G401.6 (cell line): ENCODE measurements around the gene AK1.

Experiments
- FAIRE-seq: peaks from 2 replicates; lab custom pipeline; 2012; peaks lifted over from hg19 to GRCh38; lab: Jason Lieb, UNC

AK1 gene

DNA sequence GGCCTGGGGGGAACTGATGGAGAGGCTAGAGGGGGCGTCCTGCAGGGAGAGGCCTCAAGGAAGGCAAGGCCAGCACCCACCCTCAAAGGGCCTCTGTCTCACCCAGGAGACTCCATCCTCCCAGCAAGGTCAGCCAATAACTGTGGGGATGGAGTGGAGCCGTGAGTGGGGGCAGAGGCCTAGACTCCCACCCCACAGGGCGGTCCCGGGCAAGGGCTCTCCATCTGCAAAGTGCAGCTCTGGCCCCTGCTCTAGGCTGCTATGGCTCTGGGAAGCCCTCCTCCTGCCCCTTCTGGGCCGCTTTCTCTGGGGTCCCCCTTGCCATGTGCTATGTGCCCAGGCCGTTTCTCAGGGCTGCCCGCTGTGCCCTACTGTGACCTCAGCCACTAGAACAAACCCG is 60.7 kb downstream of the AK1 start:
- FAIRE-seq: no peak
